Astrocyte (in vitro differentiated cells and primary cell): ENCODE data around the gene H2BK1. TPM values are rescaled to one million over a fixed set of nuclear protein-coding genes. Genes with fewer than 3 reads are reported as not detected.

Experiments used
- DNase-seq: peaks from one replicate; pipeline ENCODE4 v3.0.0-alpha.2; 2010; ENCODE audit warnings: low read depth
- FAIRE-seq: peaks from 2 replicates; lab custom pipeline; 2011; peaks lifted over from hg19 to GRCh38; lab: Jason Lieb, UNC
- H2AFZ ChIP-seq: 2 replicates; pipeline ENCODE4 v1.6.0; 2012; ENCODE audit warnings: low read depth, low read length, inconsistent platforms
- H3K27ac ChIP-seq: 2 replicates; pipeline ENCODE4 v1.5.1; 2011; ENCODE audit warnings: low read depth, low read length, inconsistent platforms
- H3K27me3 ChIP-seq: 2 replicates; pipeline ENCODE4 v1.6.0; 2011; ENCODE audit warnings: low read length, inconsistent platforms; ENCODE audit not compliant: insufficient read depth
- H3K36me3 ChIP-seq: 2 replicates; pipeline ENCODE4 v1.5.1; 2011; ENCODE audit warnings: low read length, inconsistent platforms; ENCODE audit not compliant: insufficient read depth
- H3K4me1 ChIP-seq: 2 replicates; pipeline ENCODE4 v1.5.1; 2011; ENCODE audit warnings: low read length, inconsistent platforms; ENCODE audit not compliant: insufficient read depth
- H3K4me2 ChIP-seq: 2 replicates; pipeline ENCODE4 v1.6.0; 2012; ENCODE audit warnings: low read length, inconsistent platforms
- H3K4me3 ChIP-seq: 2 replicates; pipeline ENCODE4 v1.5.1; 2011; ENCODE audit warnings: low read depth, mild to moderate bottlenecking, low read length, inconsistent platforms; ENCODE audit not compliant: insufficient read depth
- H3K79me2 ChIP-seq: 2 replicates; pipeline ENCODE4 v1.6.0; 2012; ENCODE audit warnings: mild to moderate bottlenecking, low read length, inconsistent platforms; ENCODE audit not compliant: insufficient read depth
- H3K9ac ChIP-seq: 2 replicates; pipeline ENCODE4 v1.6.0; 2012; ENCODE audit warnings: mild to moderate bottlenecking, low read length, inconsistent platforms
- H3K9me3 ChIP-seq: 2 replicates; pipeline ENCODE4 v1.5.1; 2012; ENCODE audit warnings: low read depth, mild to moderate bottlenecking, low read length, inconsistent platforms; ENCODE audit not compliant: insufficient read depth
- H4K20me1 ChIP-seq: 2 replicates; pipeline ENCODE4 v1.6.0; 2012; ENCODE audit warnings: low read length, inconsistent platforms; ENCODE audit not compliant: insufficient read depth
- H3K27ac Mint-ChIP-seq: one replicate; pipeline ENCODE4 v1.8.0; 2021; ENCODE audit warnings: mild to moderate bottlenecking, mixed read lengths; ENCODE audit not compliant: unreplicated experiment
- H3K27me3 Mint-ChIP-seq: one replicate; pipeline ENCODE4 v1.8.0; 2021; ENCODE audit warnings: low read depth, mixed read lengths; ENCODE audit not compliant: unreplicated experiment
- H3K36me3 Mint-ChIP-seq: one replicate; pipeline ENCODE4 v1.8.0; 2021; ENCODE audit warnings: low read depth, mixed read lengths; ENCODE audit not compliant: unreplicated experiment
- H3K4me1 Mint-ChIP-seq: one replicate; pipeline ENCODE4 v1.8.0; 2021; ENCODE audit warnings: low read depth, mixed read lengths; ENCODE audit not compliant: unreplicated experiment
- H3K4me3 Mint-ChIP-seq: one replicate; pipeline ENCODE4 v1.8.0; 2021; ENCODE audit warnings: mild to moderate bottlenecking, moderate library complexity, mixed read lengths; ENCODE audit not compliant: unreplicated experiment
- H3K9me3 Mint-ChIP-seq: one replicate; pipeline ENCODE4 v1.8.0; 2021; ENCODE audit warnings: mild to moderate bottlenecking, mixed read lengths; ENCODE audit not compliant: unreplicated experiment
- CTCF ChIP-seq: IDR thresholded peaks from 2 replicates; pipeline ENCODE4 v1.5.1; 2011; ENCODE audit warnings: low read depth, mild to moderate bottlenecking, inconsistent platforms, low read length, moderate library complexity; ENCODE audit not compliant: insufficient read depth
- EZH2 ChIP-seq: IDR thresholded peaks from 2 replicates; pipeline ENCODE4 v1.6.1; 2012; ENCODE audit warnings: mild to moderate bottlenecking, low read length, inconsistent platforms; ENCODE audit not compliant: insufficient read depth
- total RNA-seq: library from RNA; stranded (reverse); gene quantifications from 2 replicates; pipeline ENCODE4 v1.2.1, GENCODE V29; 2021

The H2BK1 gene
- total RNA-seq, 1 donor from 2014 or later, result not detected

DNA sequence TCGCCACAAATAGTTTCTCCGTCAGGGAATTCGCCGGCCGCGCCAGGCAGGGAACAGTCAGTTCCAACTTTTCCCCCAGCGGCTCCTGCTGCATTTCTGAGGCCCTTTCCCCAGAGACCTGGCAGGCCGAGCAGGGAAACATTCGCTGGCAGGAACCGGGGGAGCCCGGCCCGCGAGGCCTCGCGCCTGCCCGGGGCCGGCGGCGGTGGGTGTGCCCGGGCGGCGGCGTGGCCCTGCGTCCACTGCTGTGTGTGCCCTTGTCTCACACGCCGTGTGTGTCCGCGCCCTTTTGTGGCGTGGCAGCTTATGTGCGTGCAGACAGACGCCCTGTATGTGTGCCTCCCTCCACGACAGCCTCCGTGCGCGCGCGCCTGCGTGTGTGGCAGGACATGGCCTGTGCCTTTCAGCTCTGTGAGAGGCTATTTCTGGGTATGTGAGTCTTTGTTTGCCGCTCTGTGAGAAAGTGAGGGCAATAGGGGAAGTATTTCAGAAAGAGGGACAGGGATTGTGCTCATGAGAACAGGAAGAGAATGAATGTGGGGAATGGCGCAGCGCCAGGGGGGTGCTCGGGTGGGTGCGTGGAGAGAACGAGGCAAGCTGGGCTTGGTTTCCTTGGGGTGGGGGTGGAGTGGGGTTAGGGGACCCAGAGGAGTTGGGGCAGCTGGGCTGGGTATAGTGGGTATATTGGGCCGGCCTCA, 38.9 kb upstream of the H2BK1 start:
- peak overlapping the region; percentile 96 for H3K27ac Mint-ChIP-seq
- no peak for FAIRE-seq

DNA sequence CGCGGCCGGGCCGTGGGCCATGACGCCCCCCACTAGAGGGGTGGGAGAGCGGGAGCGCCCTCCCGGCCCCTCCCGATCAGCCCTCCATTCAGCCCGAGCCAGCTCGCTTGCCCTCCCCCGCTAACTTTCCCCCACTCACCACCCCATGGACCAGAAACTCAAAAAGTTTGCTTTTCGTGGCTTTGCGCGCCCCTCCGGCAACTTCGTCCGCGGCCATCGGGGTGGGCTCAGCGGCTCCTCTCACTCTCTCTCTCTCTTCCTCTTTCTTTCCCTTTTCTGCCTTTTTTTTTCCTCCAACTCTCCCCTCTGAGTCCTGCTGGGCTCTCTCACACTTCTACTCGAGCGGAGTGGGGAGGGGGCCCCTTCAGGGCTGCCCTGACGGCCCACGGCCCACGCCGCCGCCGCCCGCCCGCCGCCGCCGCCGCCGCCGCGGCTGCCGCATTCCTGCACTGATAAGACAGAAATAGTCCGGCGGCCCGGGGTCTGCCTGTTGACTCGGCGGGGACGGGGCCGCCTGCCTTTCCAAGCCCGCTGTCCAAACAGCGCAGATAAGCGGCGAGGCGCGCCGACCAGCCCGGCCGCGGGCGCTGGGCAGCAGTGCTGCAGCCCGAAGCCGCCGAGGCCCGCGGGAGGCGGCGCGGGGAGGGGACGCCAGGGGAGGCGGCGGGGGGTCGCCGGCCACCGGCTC, 38.2 kb upstream of the H2BK1 start, which contains the start of gene SMARCD3:
SMARCD3 (minus strand) TSS at position 349 of the 688 bp plus-strand sequence; CDS start at position 217, 132 bp downstream.
- peaks cover 23% of the 10 kb centered on the region for H3K79me2 ChIP-seq
- Mint-ChIP-seq H3K27me3 (no peaks in the 10 kb centered on the region), H3K9me3 (no peaks in the 10 kb centered on the region), H3K4me3 (peak within 1 kb of the TSS; percentile 97), H3K36me3 (no peaks in the 10 kb centered on the region), H3K27ac (peak within 1 kb of the TSS; percentile 97), H3K4me1 (peaks cover 25% of the 10 kb centered on the region)
- H3K9me3 ChIP-seq, result no peaks in the 10 kb centered on the region
- H3K4me1 ChIP-seq, result peaks cover 59% of the 10 kb centered on the region
- no peaks in the 10 kb centered on the region for H3K36me3 ChIP-seq
- H3K4me2 ChIP-seq, result peak within 1 kb of the TSS; percentile 90
- peak within 1 kb of the TSS; percentile 69 for H3K27ac ChIP-seq
- DNase-seq (peak; percentile 59), FAIRE-seq (no peak)
- peak within 1 kb of the TSS; percentile 80 for H3K4me3 ChIP-seq
- H3K27me3 ChIP-seq, result no peaks in the 10 kb centered on the region
- peak within 1 kb of the TSS; percentile 92 for H3K9ac ChIP-seq
- peaks cover 37% of the 10 kb centered on the region for H4K20me1 ChIP-seq
- peak within 1 kb of the TSS; percentile 89 for H2AFZ ChIP-seq
- TF ChIP-seq CTCF, result no peak
- TF ChIP-seq EZH2, result no peak

More for the DNA sequence above, 38.9 kb upstream of the H2BK1 start:
- no peaks in the 10 kb centered on the region for H3K36me3 ChIP-seq
- peaks cover 23% of the 10 kb centered on the region for H3K79me2 ChIP-seq
- Mint-ChIP-seq H3K36me3 (no peaks in the 10 kb centered on the region), H3K4me1 (peaks cover 25% of the 10 kb centered on the region), H3K4me3 (peak overlapping the region; percentile 79), H3K27me3 (no peaks in the 10 kb centered on the region), H3K9me3 (no peaks in the 10 kb centered on the region)
- H3K4me2 ChIP-seq, result peak overlapping the region; percentile 90
- peak overlapping the region; percentile 69 for H3K27ac ChIP-seq
- no peaks in the 10 kb centered on the region for H3K9me3 ChIP-seq
- H3K4me1 ChIP-seq, result peaks cover 59% of the 10 kb centered on the region
- peaks cover 30% of the 10 kb centered on the region for H4K20me1 ChIP-seq
- peak overlapping the region; percentile 92 for H3K9ac ChIP-seq
- peak overlapping the region; percentile 80 for H3K4me3 ChIP-seq
- TF ChIP-seq CTCF, result no peak
- TF ChIP-seq EZH2, result no peak
- peak overlapping the region; percentile 89 for H2AFZ ChIP-seq
- H3K27me3 ChIP-seq, result no peaks in the 10 kb centered on the region
- peak; percentile 47 for DNase-seq
